ENCODE data around the gene PICK1.

PICK1 gene

GRCh38 chr22:38110863-38111852 is 54.0 kb downstream of the PICK1 start:
- no peak overlapping the region for H2AFZ ChIP-seq
- H3K27me3 ChIP-seq (ENCODE audit: control insufficient read depth, insufficient read depth, low read length), result no peaks in the 10 kb centered on the region
- no peak overlapping the region for H3K9ac ChIP-seq
- no peak for TF ChIP-seq CTCF (IDR thresholded peaks at IDR 0.05)
- H3K4me3 ChIP-seq (ENCODE audit: low read depth, low read length), result no peak overlapping the region
- H3K36me3 ChIP-seq (ENCODE audit: control insufficient read depth, insufficient read depth, low read length), result no peaks in the 10 kb centered on the region
- no peaks in the 10 kb centered on the region for H3K9me3 ChIP-seq (ENCODE audit: control insufficient read depth, low read length)
- no peaks in the 10 kb centered on the region for H3K79me2 ChIP-seq
- H3K4me2 ChIP-seq (ENCODE audit: low read length), result no peak overlapping the region
- H3K27ac ChIP-seq, result no peak overlapping the region
- no peaks in the 10 kb centered on the region for H3K4me1 ChIP-seq

- Histone ChIP-seq H3K9ac (no peak overlapping the region), H3K4me2 (ENCODE audit: low read length) (no peak overlapping the region), H3K4me1 (no peaks in the 10 kb centered on the region), H3K9me3 (ENCODE audit: control insufficient read depth, low read length) (no peaks in the 10 kb centered on the region), H3K79me2 (no peaks in the 10 kb centered on the region), H3K27ac (no peak overlapping the region), H3K36me3 (ENCODE audit: control insufficient read depth, insufficient read depth, low read length) (no peaks in the 10 kb centered on the region), H3K27me3 (ENCODE audit: control insufficient read depth, insufficient read depth, low read length) (no peaks in the 10 kb centered on the region), H3K4me3 (ENCODE audit: low read depth, low read length) (no peak overlapping the region), H2AFZ (no peak overlapping the region)
- no peak for TF ChIP-seq CTCF (IDR thresholded peaks at IDR 0.05)
These were observed 54.7 kb downstream of the PICK1 start for GRCh38 chr22:38111925-38112355.

GRCh38 chr22:38112381-38112780 is 55.2 kb downstream of the PICK1 start:
- no peaks in the 10 kb centered on the region for H3K36me3 ChIP-seq (ENCODE audit: control insufficient read depth, insufficient read depth, low read length)
- no peaks in the 10 kb centered on the region for H3K27me3 ChIP-seq (ENCODE audit: control insufficient read depth, insufficient read depth, low read length)
- no peak overlapping the region for H2AFZ ChIP-seq
- H3K9ac ChIP-seq, result no peak overlapping the region
- no peak for TF ChIP-seq CTCF (IDR thresholded peaks at IDR 0.05)
- no peak overlapping the region for H3K4me3 ChIP-seq (ENCODE audit: low read depth, low read length)
- no peak overlapping the region for H3K4me2 ChIP-seq (ENCODE audit: low read length)
- no peaks in the 10 kb centered on the region for H3K79me2 ChIP-seq
- H3K4me1 ChIP-seq, result no peaks in the 10 kb centered on the region
- H3K9me3 ChIP-seq (ENCODE audit: control insufficient read depth, low read length), result no peaks in the 10 kb centered on the region
- no peak overlapping the region for H3K27ac ChIP-seq

DNA sequence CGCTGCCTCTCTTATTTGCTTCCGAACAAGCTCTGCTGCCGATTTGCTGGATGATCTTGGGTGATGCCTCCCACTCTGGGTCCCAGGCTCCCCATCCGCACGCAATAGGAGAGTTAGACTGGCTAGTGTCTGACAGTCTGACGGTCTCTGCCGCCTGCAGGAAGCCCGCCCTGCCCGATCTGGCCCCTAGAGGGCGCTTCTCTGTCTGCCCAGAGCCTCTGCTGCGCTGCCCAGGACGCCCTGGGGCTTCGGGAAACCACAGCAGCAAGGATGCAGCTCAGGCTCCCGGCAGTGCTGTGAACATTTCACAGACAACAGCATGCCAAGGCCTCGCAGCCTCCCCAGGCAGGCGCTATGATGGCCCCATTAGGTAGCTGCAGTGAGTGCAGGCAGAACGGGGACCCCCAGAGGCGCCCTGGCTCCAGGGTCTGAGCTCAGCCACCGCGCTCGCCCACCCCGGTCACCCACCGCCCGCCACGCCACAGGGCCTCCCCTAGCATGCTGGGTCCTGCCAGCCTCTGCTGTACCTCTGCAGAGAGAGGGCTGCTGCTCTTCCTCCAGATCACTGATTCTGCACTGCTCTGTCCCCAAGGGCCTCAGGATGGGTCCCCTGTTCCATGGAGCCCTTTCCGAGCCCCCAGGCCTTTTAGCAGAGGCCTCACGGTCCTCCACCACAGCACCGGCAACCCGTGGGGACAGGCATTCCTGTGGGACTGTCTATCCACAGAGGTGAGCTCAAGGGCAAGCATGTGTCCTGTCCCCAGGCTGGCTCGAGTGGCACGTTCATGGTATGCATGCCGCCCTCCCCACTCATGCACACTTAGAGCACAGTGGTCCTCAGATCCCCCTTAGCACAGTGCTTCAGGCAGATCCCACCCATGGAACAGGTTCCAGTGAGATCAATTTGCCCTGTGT is 57.5 kb downstream of the PICK1 start:
- H3K4me1 ChIP-seq, result no peaks in the 10 kb centered on the region
- no peak overlapping the region for H3K27ac ChIP-seq
- no peaks in the 10 kb centered on the region for H3K9me3 ChIP-seq (ENCODE audit: control insufficient read depth, low read length)
- H3K27me3 ChIP-seq (ENCODE audit: control insufficient read depth, insufficient read depth, low read length), result no peaks in the 10 kb centered on the region
- TF ChIP-seq CTCF (IDR thresholded peaks at IDR 0.05), result peak; percentile 68
- H2AFZ ChIP-seq, result no peak overlapping the region
- no peak overlapping the region for H3K4me2 ChIP-seq (ENCODE audit: low read length)
- H3K9ac ChIP-seq, result no peak overlapping the region
- H3K79me2 ChIP-seq, result no peaks in the 10 kb centered on the region
- H3K4me3 ChIP-seq (ENCODE audit: low read depth, low read length), result no peak overlapping the region
- no peaks in the 10 kb centered on the region for H3K36me3 ChIP-seq (ENCODE audit: control insufficient read depth, insufficient read depth, low read length)
